GM12878 (cell line): ENCODE measurements around the gene ZBED5. TPM values are rescaled to one million over a fixed set of nuclear protein-coding genes. Genes with fewer than 3 reads are reported as not detected.

ENCODE experiments used
- ATAC-seq: fragments of 200-7000 bp; cut with Tn5 transposase; 3 replicates; pipeline ENCODE4 v1.9.1; 2020; ENCODE audit warnings: mild to moderate bottlenecking, moderate library complexity
- BruUV-seq: library from RNA; stranded (reverse); fragments of 400-500 nt; replicated peaks from 2 replicates; lab custom pipeline; 2021; lab: Mats Ljungman, UMichigan
- CTCF ChIA-PET: fragments of 300-600 bp; sonication (Branson Sonifier 250); formaldehyde crosslinking; extraction: SDS; loops from one replicate; lab custom pipeline; 2021; ENCODE audit warnings: inconsistent platforms; lab: Yijun Ruan, JAX
- POLR2A ChIA-PET: fragments of 350-600 bp; formaldehyde crosslinking; extraction: SDS; loops from one replicate; lab custom pipeline; 2021; ENCODE audit warnings: inconsistent platforms; lab: Charles Lee
- RAD21 ChIA-PET: fragments of 300-600 bp; sonication (Branson Sonifier 250); formaldehyde crosslinking; loops from one replicate; lab custom pipeline; 2023; ENCODE audit warnings: antibody characterized with exemption; ENCODE audit not compliant: unreplicated experiment; lab: Charles Lee
- SMC1A ChIA-PET: fragments of 300-600 bp; sonication (Branson Sonifier 250); formaldehyde crosslinking; loops from one replicate; lab custom pipeline; 2023; ENCODE audit not compliant: unreplicated experiment, uncharacterized antibody; lab: Charles Lee
- DNase-seq: peaks from one replicate; pipeline ENCODE4 v3.0.0-alpha.2; 2011; ENCODE audit warnings: low read depth, low spot score
- FAIRE-seq: peaks from 3 replicates; lab custom pipeline; 2011; peaks lifted over from hg19 to GRCh38; lab: Jason Lieb, UNC
- H2AFZ ChIP-seq: 2 replicates; pipeline ENCODE4 v1.6.0; 2011; ENCODE audit warnings: low read depth, low read length, control low read depth; ENCODE audit not compliant: control insufficient read depth
- H3K27ac ChIP-seq: 2 replicates; pipeline ENCODE4 v1.5.1; 2011; ENCODE audit warnings: control low read depth; ENCODE audit not compliant: control insufficient read depth, insufficient read depth
- H3K27me3 ChIP-seq, 2 experiments: replicated peaks in 1 of 2; 2 replicates each; pipeline versions ENCODE4 v1.6.0 to v1.6.1; 2011; ENCODE audit warnings: low read length in 1 of 2; ENCODE audit not compliant: control insufficient read depth in 2 of 2, insufficient read depth in 2 of 2
- H3K36me3 ChIP-seq, 2 experiments: 2 replicates each; pipeline ENCODE4 v1.5.1; 2011; ENCODE audit warnings: low read length in 1 of 2; ENCODE audit not compliant: control insufficient read depth in 2 of 2, insufficient read depth in 2 of 2
- H3K4me1 ChIP-seq: 2 replicates; pipeline ENCODE4 v1.6.1; 2011; ENCODE audit warnings: mild to moderate bottlenecking, low read length, moderate library complexity, mixed read lengths; ENCODE audit not compliant: control insufficient read depth, insufficient read depth
- H3K4me2 ChIP-seq: 2 replicates; pipeline ENCODE4 v1.6.0; 2011; ENCODE audit warnings: control low read depth; ENCODE audit not compliant: control insufficient read depth, insufficient read depth
- H3K4me3 ChIP-seq: fragments of 200-600 bp; sonication (generic); 2 replicates; pipeline ENCODE4 v1.5.1; 2016
- H3K79me2 ChIP-seq: 2 replicates; pipeline ENCODE4 v1.6.0; 2011; ENCODE audit warnings: low read length; ENCODE audit not compliant: control insufficient read depth, insufficient read depth
- H3K9ac ChIP-seq: 2 replicates; pipeline ENCODE4 v1.8.0; 2011; ENCODE audit warnings: low read length, control low read depth, mixed read lengths; ENCODE audit not compliant: control insufficient read depth, insufficient read depth
- H3K9me3 ChIP-seq: replicated peaks from 3 replicates; pipeline ENCODE4 v1.5.1; 2011; ENCODE audit warnings: mild to moderate bottlenecking, low read length; ENCODE audit not compliant: control insufficient read depth, insufficient read depth
- H4K20me1 ChIP-seq: 2 replicates; pipeline ENCODE4 v1.6.0; 2011; ENCODE audit not compliant: control insufficient read depth, insufficient read depth
- BHLHE40 ChIP-seq, 2 experiments: fragments of 450-650 bp in 1 of 2; IDR thresholded peaks; 2 replicates each; pipeline ENCODE4 v1.6.1; 2011 to 2017; ENCODE audit warnings: low read depth in 2 of 2, borderline replicate concordance in 1 of 2, improper control_type of control experiment in 1 of 2, low read length in 1 of 2, mild to moderate bottlenecking in 1 of 2
- BRCA1 ChIP-seq: IDR thresholded peaks from 2 replicates; pipeline ENCODE4 v1.6.1; 2011; ENCODE audit warnings: low read depth, low read length, improper control_type of control experiment
- CBX5 ChIP-seq: sonication (generic); IDR thresholded peaks from 2 replicates; pipeline ENCODE4 v1.6.1; 2016; ENCODE audit warnings: low read depth, moderate library complexity, mild to moderate bottlenecking, inconsistent platforms
- CHD1 ChIP-seq: IDR thresholded peaks from 2 replicates; pipeline ENCODE4 v1.6.1; 2012; ENCODE audit warnings: low read depth, low read length, improper control_type of control experiment
- EGR1 ChIP-seq, 2 experiments: IDR thresholded peaks; 1 replicate in 1 of 2; 2 replicates in 1 of 2; pipeline ENCODE4 v1.6.1; 2011 to 2012; ENCODE audit warnings: low read depth in 2 of 2, low read length in 2 of 2, borderline replicate concordance in 1 of 2, mild to moderate bottlenecking in 1 of 2, moderate library complexity in 1 of 2
- EP300 ChIP-seq, 2 experiments: fragments of 150-350 bp in 1 of 2; IDR thresholded peaks; 2 replicates each; pipeline ENCODE4 v1.6.1; 2011 to 2012; ENCODE audit warnings: low read depth in 2 of 2, low read length in 2 of 2, borderline replicate concordance in 1 of 2, improper control_type of control experiment in 1 of 2, inconsistent platforms in 1 of 2; ENCODE audit not compliant: control insufficient read depth in 1 of 2
- FOS ChIP-seq: IDR thresholded peaks from 3 replicates; pipeline ENCODE4 v1.6.1; 2011; ENCODE audit warnings: borderline replicate concordance; ENCODE audit not compliant: insufficient read length; ENCODE audit errors: extremely low read depth
- GATAD2B ChIP-seq: fragments of 450-650 bp; conservative IDR thresholded peaks from 2 replicates; pipeline ENCODE4 v1.6.1; 2017; ENCODE audit warnings: low read depth, mild to moderate bottlenecking, moderate library complexity
- HCFC1 ChIP-seq: fragments of 150-350 bp; IDR thresholded peaks from 2 replicates; pipeline ENCODE4 v1.6.1; 2014; ENCODE audit warnings: low read length
- HDAC2 ChIP-seq: fragments of 200-600 bp; sonication (generic); IDR thresholded peaks from 2 replicates; pipeline ENCODE4 v1.6.1; 2017
- HDAC6 ChIP-seq: fragments of 200-600 bp; sonication (generic); IDR thresholded peaks from one replicate; pipeline ENCODE4 v1.8.0; 2017; ENCODE audit warnings: antibody characterized with exemption; ENCODE audit not compliant: unreplicated experiment
- IKZF1 ChIP-seq: fragments of 450-650 bp; conservative IDR thresholded peaks from 2 replicates; pipeline ENCODE4 v1.6.1; 2017; ENCODE audit warnings: antibody characterized with exemption, mild to moderate bottlenecking
- IKZF2 ChIP-seq, 2 experiments: fragments of 450-650 bp; IDR thresholded peaks; 2 replicates each; pipeline ENCODE4 v1.6.1; 2017; ENCODE audit warnings: mild to moderate bottlenecking in 2 of 2, moderate library complexity in 2 of 2
- MEF2B ChIP-seq: fragments of 450-650 bp; IDR thresholded peaks from 2 replicates; pipeline ENCODE4 v1.6.1; 2018; ENCODE audit warnings: mild to moderate bottlenecking, moderate library complexity; ENCODE audit not compliant: partially characterized antibody, poor library complexity, severe bottlenecking
- NR2C2 ChIP-seq: IDR thresholded peaks from 2 replicates; pipeline ENCODE4 v1.6.1; 2011; ENCODE audit warnings: borderline replicate concordance, low read depth; ENCODE audit not compliant: control insufficient read depth, insufficient read length
- RB1 ChIP-seq: fragments of 450-650 bp; formaldehyde crosslinking; IDR thresholded peaks from 2 replicates; pipeline ENCODE4 v1.6.1; 2017; ENCODE audit warnings: mild to moderate bottlenecking, borderline replicate concordance
- RBBP5 ChIP-seq: fragments of 200-600 bp; sonication (generic); conservative IDR thresholded peaks from 2 replicates; pipeline ENCODE4 v1.6.1; 2016
- RUNX3 ChIP-seq: IDR thresholded peaks from 2 replicates; pipeline ENCODE4 v1.6.1; 2012; ENCODE audit warnings: low read length, inconsistent platforms
- SIX5 ChIP-seq: IDR thresholded peaks from 2 replicates; pipeline ENCODE4 v1.6.1; 2011; ENCODE audit warnings: mild to moderate bottlenecking, low read depth, low read length, moderate library complexity; ENCODE audit not compliant: severe bottlenecking
- SMAD1 ChIP-seq: fragments of 450-650 bp; IDR thresholded peaks from 2 replicates; pipeline ENCODE4 v1.6.1; 2018; ENCODE audit warnings: mild to moderate bottlenecking, low read depth; ENCODE audit not compliant: partially characterized antibody
- SREBF2 ChIP-seq: IDR thresholded peaks from 2 replicates; pipeline ENCODE4 v1.6.1; 2012; ENCODE audit warnings: mild to moderate bottlenecking, low read length
- ZNF384 ChIP-seq: IDR thresholded peaks from 2 replicates; pipeline ENCODE4 v1.6.1; 2012; ENCODE audit warnings: low read depth, mild to moderate bottlenecking, low read length, improper control_type of control experiment, borderline replicate concordance
- ZZZ3 ChIP-seq: IDR thresholded peaks from 2 replicates; pipeline ENCODE4 v1.6.1; 2011; ENCODE audit warnings: low read depth; ENCODE audit not compliant: control insufficient read depth, insufficient read length
- WGBS: methylation state at CpG from one replicate; pipeline ENCODE4 v1.1.6; 2016; ENCODE audit warnings: low lambda C conversion rate; ENCODE audit not compliant: insufficient replicate concordance, insufficient coverage; ENCODE audit errors: missing lambda C conversion rate; 5-methylcytosine and 5-hydroxymethylcytosine counted together
- in situ Hi-C: fragments of 300-500 bp; cut with MboI; formaldehyde crosslinking; loops from 9 replicates; pipeline ENCODE4 v1.14.3; 2018; ENCODE audit warnings: mixed read lengths
- intact Hi-C: fragments of 100-400 bp; cut with micrococcal nuclease; formaldehyde crosslinking; loops from one replicate; pipeline ENCODE4 v1.14.2; 2022; ENCODE audit not compliant: unreplicated experiment
- polyA plus RNA-seq, 11 experiments: library from polyadenylated mRNA; depleted of rRNA in 4 of 11; unstranded in 6 of 11; stranded (reverse) in 5 of 11; fragments of >200 nt; fragmentation: Nextera tagmentation in 4 of 11; fragmentation: Illumina TruSeq in 1 of 11; extraction: Ambion mirVana in 4 of 11; extraction: Trizol in 1 of 11; gene quantifications; 1 replicate in 1 of 11; 2 replicates in 10 of 11; pipeline versions ENCODE4 v1.2.1 to v1.2.3, GENCODE V29; 2011 to 2016; ENCODE audit warnings: inconsistent platforms in 2 of 11, missing spikeins in 2 of 11, low read depth in 1 of 11
- total RNA-seq, 4 experiments: library from RNA; depleted of rRNA in 3 of 4; stranded (reverse); fragments of >200 nt in 3 of 4; fragmentation: Illumina TruSeq in 1 of 4; extraction: Trizol in 1 of 4; gene quantifications; 2 replicates each; pipeline versions ENCODE4 v1.2.1 to v1.2.3, GENCODE V29; 2013 to 2021

The ZBED5 gene
- total and polyA plus RNA-seq, 10 of the 15 experiments (the other 5 are each of a cell fraction or from before 2014, with no cell fraction given) = 27.3 to 86.8 (median 37.6) TPM

DNA sequence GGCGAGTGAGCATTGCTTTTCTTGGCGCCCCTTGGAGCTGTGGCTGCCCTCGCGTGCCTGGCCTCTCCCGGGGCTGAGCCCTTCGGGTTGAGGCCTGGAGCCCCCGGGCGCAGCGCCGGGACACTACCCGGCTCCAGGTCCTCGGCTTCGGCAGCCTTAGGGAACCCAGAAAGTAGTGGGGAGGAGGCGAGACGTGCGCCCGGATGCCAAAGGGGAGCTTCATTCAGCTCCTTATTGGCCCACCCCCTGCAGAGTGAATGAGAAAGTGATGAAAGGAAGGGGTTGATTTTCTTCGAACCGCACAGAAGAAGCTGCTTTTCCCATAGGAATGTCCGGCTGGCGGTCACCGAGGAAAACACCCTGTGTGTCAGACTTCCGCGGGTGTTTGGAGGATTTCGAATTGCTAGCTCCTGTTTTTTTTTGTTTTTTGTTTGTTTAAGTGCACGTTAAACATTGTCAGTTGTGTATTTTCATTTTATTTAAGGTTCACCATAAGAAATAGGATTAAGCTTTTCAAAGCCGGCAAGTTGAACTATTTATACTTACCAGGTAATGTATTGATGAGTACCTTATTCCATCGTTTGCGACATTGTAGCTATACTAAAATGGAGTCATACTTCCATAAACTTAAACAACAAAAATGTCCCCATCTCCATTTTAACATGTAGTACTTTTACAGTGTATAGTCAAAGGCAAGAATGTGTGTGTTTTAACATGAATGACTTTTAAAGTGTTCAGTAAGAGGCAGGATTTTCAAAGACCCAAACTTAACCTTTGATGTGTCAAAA, 48.3 kb downstream of the ZBED5 start:
- H2AFZ ChIP-seq = peak overlapping the region; percentile 96
- peak overlapping the region; percentile 78 for H3K9ac ChIP-seq
- peaks cover 40% of the 10 kb centered on the region for H3K79me2 ChIP-seq
- H3K27me3 ChIP-seq = no peaks in the 10 kb centered on the region
- DNase-seq (no peak), FAIRE-seq (no peak), ATAC-seq (peak; percentile 25)
- peak overlapping the region; percentile 98 for H3K27ac ChIP-seq
- WGBS = 5% methylated on average over 29 of the region's 29 CpGs
- ChIA-PET POLR2A (interaction anchor here (0.6 to 4.3 kb wide), 26 partner anchors 8 to 1043 kb away, joined by 3 to 87 read pairs (median 5); partner anchors contain the start of genes CTR9, RNF141 and ZBED5), CTCF (interaction anchor here (0.7 to 3.1 kb wide), 9 partner anchors 17 to 1036 kb away, joined by 3 to 24 read pairs (median 4); partner anchors contain the start of gene ZBED5), SMC1A (interaction anchor here (0.9 to 4.2 kb wide), 20 partner anchors 9 to 453 kb away, joined by 3 to 31 read pairs (median 4); partner anchors contain the start of gene ZBED5), RAD21 (interaction anchor here (0.5 to 3.2 kb wide), 19 partner anchors 7 to 1235 kb away, joined by 3 to 32 read pairs (median 4); partner anchors contain the start of genes CTR9, USP47 and ZBED5)
- peaks cover 10% of the 10 kb centered on the region; the same call in 1 of the 2 replicates for H3K4me1 ChIP-seq
- peaks cover 3 to 16% of the 10 kb centered on the region in 2 experiments for H3K36me3 ChIP-seq
- peak overlapping the region; percentile 88 for H3K4me3 ChIP-seq
- intact Hi-C loops (loop anchor here (1.0 to 5.0 kb wide), 3 partner anchors 49 to 1033 kb away; partner anchors contain the start of genes CTR9, USP47 and ZBED5), in situ Hi-C loops (no loop called here)
- no peaks in the 10 kb centered on the region for H4K20me1 ChIP-seq
- H3K9me3 ChIP-seq = no peaks in the 10 kb centered on the region
- H3K4me2 ChIP-seq = peak overlapping the region; percentile 65
- TSS peak; percentile 90 for BruUV-seq
- TF ChIP-seq EP300 (IDR thresholded peaks at IDR 0.05; ENCODE audit: borderline replicate concordance in 1 of 2, control insufficient read depth in 1 of 2, low read depth in 2 of 2, low read length in 2 of 2) (no peak), CHD1 (no peak), EGR1 (IDR thresholded peaks at IDR 0.05; ENCODE audit: borderline replicate concordance in 1 of 2, low read depth in 2 of 2, low read length in 2 of 2) (no peak), SMAD1 (no peak), IKZF2 (IDR thresholded peaks at IDR 0.05) (0 out of 4 replicates have a peak, but pooled peaks of 1 of the 2 experiments have one; percentile 60), RUNX3 (0 out of 2 replicates have a peak, but pooled peaks have one; percentile 15), HCFC1 (no peak), MEF2B (no peak), CBX5 (no peak), RB1 (peak; percentile 69; the same call in 1 of the 2 replicates), ZZZ3 (no peak), FOS (no peak), SIX5 (no peak), BHLHE40 (IDR thresholded peaks at IDR 0.05; ENCODE audit: borderline replicate concordance in 1 of 2, low read depth in 2 of 2, low read length in 1 of 2) (peak; percentile 20 to 74; a peak in 2 of 4 replicates), GATAD2B (no peak; the same call in 1 of the 2 replicates), HDAC2 (0 out of 2 replicates have a peak, but pooled peaks have one; percentile 51), NR2C2 (no peak), RBBP5 (no peak), BRCA1 (no peak), SREBF2 (no peak), HDAC6 (peak; percentile 46), IKZF1 (peak; percentile 59), ZNF384 (no peak)
